ENCODE results near the gene RAPGEF1. TPM values are rescaled to one million over a fixed set of nuclear protein-coding genes. Genes with fewer than 3 reads are reported as not detected.

The RAPGEF1 gene
- total and polyA plus RNA-seq, 9 of the 15 experiments (the other 6 are each of a cell fraction or from before 2014, with no cell fraction given): 0.06 to 44.1 (median 19.9) TPM

GRCh38 chr9:131733541-131734061 lies 6.3 kb downstream of the RAPGEF1 start (continued):
- TF ChIP-seq E2F8 (IDR thresholded peaks at IDR 0.05; ENCODE audit: low read depth, partially characterized antibody): no peak
- TF ChIP-seq SRSF9 (IDR thresholded peaks at IDR 0.05; ENCODE audit: borderline replicate concordance, low read depth, low read length): no peak
- TF ChIP-seq ZNF77 (CRISPR knock-in tag; IDR thresholded peaks at IDR 0.05): no peak
- TF ChIP-seq NR1H2 (CRISPR knock-in tag; IDR thresholded peaks at IDR 0.05): no peak
- TF ChIP-seq MAFG (tag; conservative IDR thresholded peaks at IDR 0.05): peak; percentile 19; the same call in 1 of the 2 replicates
- peak in 1 of 3 experiments; percentile 28 for TF ChIP-seq YY1 (IDR thresholded peaks at IDR 0.05; ENCODE audit: borderline replicate concordance in 1 of 3, control insufficient read depth in 1 of 3, extremely low read depth in 1 of 3, insufficient read depth in 3 of 3, insufficient read length in 1 of 3, insufficient replicate concordance in 2 of 3, low read depth in 1 of 3, low read length in 2 of 3)
- 0 out of 2 replicates have a peak, but pooled peaks have one; percentile 8 for TF ChIP-seq JUN (IDR thresholded peaks at IDR 0.05; ENCODE audit: borderline replicate concordance, low read depth, low read length)
- TF ChIP-seq JUN (CRISPR knock-in tag; IDR thresholded peaks at IDR 0.05; ENCODE audit: borderline replicate concordance): no peak
- no peak for TF ChIP-seq UBTF (IDR thresholded peaks at IDR 0.05; ENCODE audit: borderline replicate concordance in 1 of 2, low read depth in 2 of 2, low read length in 2 of 2)
- no peak for TF ChIP-seq ETV6 (IDR thresholded peaks at IDR 0.05; ENCODE audit: borderline replicate concordance in 1 of 2, low read depth in 2 of 2, low read length in 1 of 2)
- no peak for TF ChIP-seq ETV6 (CRISPR knock-in tag; IDR thresholded peaks at IDR 0.05; ENCODE audit: borderline replicate concordance)
- no peak for TF ChIP-seq EZH2 (IDR thresholded peaks at IDR 0.05; ENCODE audit: borderline replicate concordance, low read depth, low read length)
- peak; percentile 81 for TF ChIP-seq JUND (IDR thresholded peaks at IDR 0.05; ENCODE audit: borderline replicate concordance, low read depth, low read length)
- TF ChIP-seq JUND (tag; IDR thresholded peaks at IDR 0.05; ENCODE audit: borderline replicate concordance, low read depth, low read length): peak; percentile 58; the same call in 1 of the 3 replicates
- peak; percentile 87 for TF ChIP-seq FOSL1 (tag; conservative IDR thresholded peaks at IDR 0.05)
- no peak for TF ChIP-seq CAMTA2 (CRISPR knock-in tag; conservative IDR thresholded peaks at IDR 0.05)
- peak; percentile 57 for TF ChIP-seq VEZF1 (CRISPR knock-in tag; IDR thresholded peaks at IDR 0.05)
- TF ChIP-seq BCOR (IDR thresholded peaks at IDR 0.05): no peak
- 0 out of 2 replicates have a peak, but pooled peaks have one; percentile 19 for TF ChIP-seq ARID1B (IDR thresholded peaks at IDR 0.05)
- peak; percentile 17; the same call in 1 of the 2 replicates for TF ChIP-seq SMARCE1 (IDR thresholded peaks at IDR 0.05)
- 0 out of 2 replicates have a peak, but pooled peaks have one; percentile 19 for TF ChIP-seq POLR2AphosphoS5 (IDR thresholded peaks at IDR 0.05; ENCODE audit: control insufficient read depth, insufficient read depth, low read depth, low read length)
